NB4 (cell line): Measurements from ENCODE around the gene HSD17B4.

Source experiments
- CTCF ChIP-seq: IDR thresholded peaks from one replicate; pipeline ENCODE4 v1.5.1; 2012; ENCODE audit warnings: low read depth, low read length
- POLR2A ChIP-seq: IDR thresholded peaks from 2 replicates; pipeline ENCODE4 v1.6.1; 2011; ENCODE audit warnings: mild to moderate bottlenecking; ENCODE audit not compliant: insufficient read length; ENCODE audit errors: extremely low read depth

GRCh38 chr5:119404033-119404432 lies 48.3 kb upstream of the HSD17B4 start:
- no peak for TF ChIP-seq POLR2A
- TF ChIP-seq CTCF = no peak
